ENCODE data around the gene CCDC12. TPM values are rescaled to one million over a fixed set of nuclear protein-coding genes. Genes with fewer than 3 reads are reported as not detected.

Gene CCDC12
- total and polyA plus RNA-seq, 2 of the 13 experiments (the other 11 are each of a cell fraction or from before 2014, with no cell fraction given) = 30.1 to 49.5 TPM

GRCh38 chr3:47000198-47000815 is 23.8 kb upstream of the CCDC12 start (continued):
- peak; percentile 27; the same call in 1 of the 2 replicates for TF ChIP-seq ZBTB33 (CRISPR knock-in tag; IDR thresholded peaks at IDR 0.05)
- no peak for TF ChIP-seq ZNF296 (CRISPR knock-in tag; conservative IDR thresholded peaks at IDR 0.05)

GRCh38 chr3:46999516-47000197 is 23.1 kb upstream of the CCDC12 start:
- Histone ChIP-seq H3K27me3 (ENCODE audit: control insufficient read depth in 1 of 2, insufficient read depth in 2 of 2, low read length in 2 of 2) (no peaks in the 10 kb centered on the region), H4K20me1 (ENCODE audit: insufficient read depth, low read length) (no peaks in the 10 kb centered on the region), H3K4me2 (ENCODE audit: low read depth, low read length) (no peak overlapping the region), H3K4me3 (replicated peaks in 1 of 3; ENCODE audit: insufficient read depth in 1 of 3, low read depth in 2 of 3, low read length in 3 of 3) (no peak overlapping the region), H3K79me2 (ENCODE audit: insufficient read depth, low read length) (no peaks in the 10 kb centered on the region), H3K4me1 (ENCODE audit: insufficient read depth, low read length) (peaks cover 12% of the 10 kb centered on the region), H3K9ac (ENCODE audit: insufficient read depth, low read depth, low read length) (no peak overlapping the region), H3K36me3 (replicated peaks in 1 of 2; ENCODE audit: control insufficient read depth in 1 of 2, insufficient read depth in 2 of 2, low read length in 2 of 2) (peaks cover 5 to 8% of the 10 kb centered on the region in 2 experiments; a peak in 3 of 5 replicates), H3K27ac (ENCODE audit: extremely low read length, insufficient read depth, low read length) (no peak overlapping the region), H2AFZ (ENCODE audit: low read length) (no peak overlapping the region), H3K9me3 (ENCODE audit: low read length) (no peaks in the 10 kb centered on the region)
- intact Hi-C loops (cut with micrococcal nuclease; ENCODE audit: unreplicated experiment) (no loop called here), in situ Hi-C loops (cut with HindIII; ENCODE audit: extremely low pct_ligation_motif_present, low pct_unique_long_range_greater_than_20kb) (no loop called here)
- FAIRE-seq (no peak), DNase-seq (ENCODE audit: low spot score) (no peak), ATAC-seq (no peak)
- TF ChIP-seq MYC (CRISPR knock-in tag; IDR thresholded peaks at IDR 0.05; ENCODE audit: borderline replicate concordance) (no peak), MXD3 (CRISPR knock-in tag; IDR thresholded peaks at IDR 0.05) (no peak), MAF1 (CRISPR knock-in tag; IDR thresholded peaks at IDR 0.05; ENCODE audit: borderline replicate concordance) (no peak), CENPX (CRISPR knock-in tag; IDR thresholded peaks at IDR 0.05) (no peak), ZNF660 (CRISPR knock-in tag; IDR thresholded peaks at IDR 0.05; ENCODE audit: borderline replicate concordance, low read depth) (no peak), ZNF841 (CRISPR knock-in tag; IDR thresholded peaks at IDR 0.05; ENCODE audit: borderline replicate concordance) (no peak), ZMAT3 (CRISPR knock-in tag; conservative IDR thresholded peaks at IDR 0.05) (no peak), HOXA9 (CRISPR knock-in tag; IDR thresholded peaks at IDR 0.05; ENCODE audit: borderline replicate concordance) (no peak)
- no TSS peak for BruUV-seq (replicated peaks)
- WGBS (ENCODE audit: low lambda C conversion rate) = 91% methylated on average over 8 of the region's 14 CpGs
- CTCF ChIA-PET (ENCODE audit: low intra/inter-chr PET ratio, low total read pairs) = interaction anchor here (2.0 kb wide), 1 partner anchor 76 kb away, joined by 27 read pairs; no protein-coding TSS in a partner anchor
- POLR2A ChIA-PET = no interaction called here
